Hepatocyte (in vitro differentiated cells): ENCODE results near the gene DLL1.

Experiments used
- CTCF ChIP-seq: fragments of 200-600 bp; sonication (generic); IDR thresholded peaks from 2 replicates; pipeline ENCODE4 v1.5.1; 2016; ENCODE audit warnings: antibody characterized with exemption, mild to moderate bottlenecking; ENCODE audit not compliant: poor library complexity
- EZH2 ChIP-seq: fragments of 200-600 bp; sonication (generic); IDR thresholded peaks from 2 replicates; pipeline ENCODE4 v1.6.1; 2016; ENCODE audit warnings: antibody characterized with exemption, mild to moderate bottlenecking, borderline replicate concordance

GRCh38 chr6:170288091-170288631 is 2.7 kb downstream of the DLL1 start:
- TF ChIP-seq CTCF: no peak
- no peak for TF ChIP-seq EZH2
